ENCODE measurements around the gene RBP2. TPM values are rescaled to one million over a fixed set of nuclear protein-coding genes. Genes with fewer than 3 reads are reported as not detected.
A peak's percentile ranks its signal among the peaks of the same experiment; 100 is the strongest.
"Not testable (repeated sequence)": the region's sequence is repeated elsewhere in the genome, so short reads cannot be mapped to it uniquely, and the experiment has no call there.

The RBP2 gene
- polyA plus RNA-seq, 10 donors, result 0.30 to 0.53 (median 0.38) TPM; not detected in 6

GRCh38 chr3:139443186-139443585, 33.1 kb downstream of the RBP2 start:
- no peak for DNase-seq

GRCh38 chr3:139441656-139442055, 34.7 kb downstream of the RBP2 start:
- DNase-seq, result no peak

DNA sequence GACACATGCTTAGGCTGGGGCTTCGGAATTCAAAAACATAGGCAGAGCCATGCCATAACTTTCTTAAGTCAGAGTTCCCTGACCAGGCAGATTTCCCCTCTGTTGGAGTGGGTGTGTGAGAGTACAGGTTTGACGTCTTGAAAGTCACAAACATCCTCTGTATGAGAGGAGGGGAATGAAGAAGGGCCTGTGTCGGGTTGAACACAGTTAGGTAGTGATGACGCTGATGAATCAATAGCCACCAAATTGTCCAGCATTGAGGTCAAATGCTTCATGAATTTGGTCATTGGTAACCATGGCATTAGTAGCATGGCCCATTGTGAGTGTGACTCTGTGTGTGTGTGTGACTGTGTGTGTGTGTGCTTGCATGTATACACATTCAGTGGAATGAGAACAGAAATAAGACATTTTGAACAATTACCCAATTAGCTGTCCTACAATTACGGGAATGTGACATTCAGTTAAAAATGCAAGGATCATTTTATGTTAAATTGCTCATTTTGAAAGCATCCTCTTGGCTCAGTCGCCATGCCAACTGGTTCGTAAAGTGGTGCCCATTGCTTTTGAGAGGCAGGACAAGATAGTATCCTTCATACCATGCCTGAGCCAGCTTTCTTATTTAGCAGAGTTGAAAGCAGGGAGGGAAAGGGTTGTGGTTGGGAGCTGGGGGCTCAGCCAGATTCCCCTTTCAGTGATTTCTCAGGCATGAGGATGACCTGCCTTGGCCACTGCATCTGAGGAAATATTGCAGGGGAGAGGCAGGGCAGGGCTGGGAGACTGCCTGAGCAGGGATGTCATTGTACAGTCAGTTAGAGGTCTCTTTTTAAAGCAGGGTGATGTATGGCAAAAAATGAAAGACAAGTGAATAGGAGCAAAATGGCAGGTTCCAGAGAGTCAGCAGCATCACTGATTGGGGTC, 35.4 kb downstream of the RBP2 start:
- no peak for DNase-seq

DNA sequence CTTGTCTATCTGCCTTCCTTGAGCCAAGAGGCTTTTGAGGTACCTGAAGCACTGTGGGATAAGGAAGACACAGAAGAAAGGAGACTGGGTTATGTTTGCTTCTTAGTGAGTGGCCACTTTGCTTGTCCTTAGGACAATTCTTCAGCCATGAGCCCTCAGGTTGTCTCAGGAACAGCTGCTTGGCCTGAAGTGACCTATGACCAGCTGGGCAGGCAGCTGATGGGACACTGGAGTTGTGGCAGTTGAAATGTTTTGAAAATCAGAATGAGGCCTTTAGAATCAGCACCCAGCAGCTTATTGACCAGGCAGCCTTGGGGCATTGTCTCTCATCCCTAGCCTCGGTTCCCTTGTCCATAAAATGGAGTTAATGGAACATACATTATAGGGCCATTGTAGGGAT, 37.0 kb downstream of the RBP2 start:
- no peak for DNase-seq

DNA sequence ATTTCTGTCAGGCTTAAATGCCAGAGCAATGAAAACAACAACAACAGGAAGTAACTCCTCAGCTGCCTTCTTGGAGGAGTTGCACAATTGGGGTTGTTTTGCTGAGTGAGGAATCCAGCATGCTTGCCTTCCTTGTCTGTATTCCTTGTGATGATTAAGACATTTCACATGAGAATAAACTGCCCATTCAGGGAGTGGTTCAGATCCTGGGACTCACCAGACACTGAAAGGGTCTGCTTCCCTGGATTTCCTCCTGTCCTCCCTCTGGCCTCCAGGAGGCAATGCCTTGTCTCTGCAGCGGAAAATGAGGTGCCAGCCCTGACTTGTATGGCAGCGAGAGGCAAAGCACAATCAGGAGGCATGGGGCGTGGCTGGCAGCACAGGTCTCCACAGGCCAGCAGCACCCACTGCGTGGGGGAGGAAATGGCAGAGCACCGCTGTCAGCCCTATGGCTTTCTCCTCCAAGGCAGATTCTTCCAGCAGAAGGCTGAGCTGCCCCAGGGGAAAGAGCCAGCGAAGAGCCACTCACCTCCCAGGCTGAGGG, 41.5 kb downstream of the RBP2 start:
- peak in 1 of 3 donors; percentile 13 for DNase-seq

DNA sequence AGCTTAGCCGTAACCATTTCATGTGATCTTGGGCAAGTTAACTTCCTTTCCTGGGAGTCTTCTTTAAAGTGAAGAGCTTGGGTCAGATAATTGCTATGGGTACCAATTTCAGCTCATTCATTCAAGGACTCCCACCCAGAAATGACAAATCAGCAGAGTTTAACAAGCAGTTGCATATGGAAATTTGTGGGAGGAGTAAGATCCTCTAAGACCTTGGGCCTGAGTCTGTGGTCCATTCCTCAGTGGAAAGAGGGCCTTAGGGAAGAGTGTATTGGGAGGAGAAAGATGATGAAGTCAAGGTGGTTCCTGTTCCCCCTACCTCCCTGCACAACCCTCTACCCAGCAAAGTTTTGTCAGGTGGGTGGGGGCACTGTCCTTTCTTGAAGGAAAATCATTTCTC, 42.1 kb downstream of the RBP2 start:
- no peak for DNase-seq

DNA sequence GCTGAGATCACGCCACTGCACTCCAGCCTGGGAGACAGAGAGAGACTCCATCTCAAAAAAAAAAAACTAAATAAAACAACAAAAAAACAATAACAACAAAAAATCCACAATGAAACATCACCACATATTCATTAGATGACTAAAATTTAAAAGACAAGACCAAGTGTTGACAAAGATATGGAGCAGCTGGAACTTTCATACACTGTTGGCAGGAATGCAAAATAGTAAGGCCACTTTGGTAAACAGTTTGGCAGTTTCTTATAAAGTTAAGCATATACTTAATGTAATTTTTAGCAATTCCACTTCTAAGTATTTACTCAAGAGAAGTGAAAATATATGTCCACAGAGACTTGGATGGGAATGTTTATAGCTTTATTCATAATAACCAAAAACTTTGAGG, 43.2 kb downstream of the RBP2 start:
- no peak for DNase-seq

- DNase-seq, result peak in 1 of 3 donors; percentile 26
These were observed 45.8 kb downstream of the RBP2 start for GRCh38 chr3:139430493-139430892.

GRCh38 chr3:139427283-139428060, 48.8 kb downstream of the RBP2 start:
- DNase-seq, result peak; percentile 70 to 82 (median 72)

- no peak for DNase-seq
These were observed 50.4 kb downstream of the RBP2 start for GRCh38 chr3:139425745-139426400.

DNA sequence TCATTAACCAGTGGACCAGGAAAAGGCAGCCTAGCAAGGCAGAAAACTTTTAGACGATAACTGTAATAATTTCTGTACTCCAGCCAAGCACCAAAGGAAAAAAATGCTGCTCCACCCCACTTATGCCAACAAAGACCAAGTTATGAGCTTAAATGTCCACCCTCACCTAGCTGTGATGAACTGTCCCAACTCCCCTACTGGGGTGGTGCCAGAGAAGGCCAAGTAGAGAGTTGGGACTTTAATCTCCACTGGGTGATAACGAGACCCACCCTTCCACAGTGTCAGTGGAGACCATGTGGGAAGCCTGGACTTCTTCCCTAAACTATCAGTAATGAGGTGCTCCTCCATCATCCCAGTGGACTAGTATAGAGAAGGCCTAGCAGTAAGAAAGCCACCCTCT, 53.1 kb downstream of the RBP2 start:
- no peak for DNase-seq

- DNase-seq, result no peak
These were observed 54.9 kb downstream of the RBP2 start for GRCh38 chr3:139421460-139421859.

GRCh38 chr3:139421040-139421439, 55.3 kb downstream of the RBP2 start:
- DNase-seq, result no peak

GRCh38 chr3:139418144-139418543, 58.2 kb downstream of the RBP2 start:
- DNase-seq, result no peak

DNA sequence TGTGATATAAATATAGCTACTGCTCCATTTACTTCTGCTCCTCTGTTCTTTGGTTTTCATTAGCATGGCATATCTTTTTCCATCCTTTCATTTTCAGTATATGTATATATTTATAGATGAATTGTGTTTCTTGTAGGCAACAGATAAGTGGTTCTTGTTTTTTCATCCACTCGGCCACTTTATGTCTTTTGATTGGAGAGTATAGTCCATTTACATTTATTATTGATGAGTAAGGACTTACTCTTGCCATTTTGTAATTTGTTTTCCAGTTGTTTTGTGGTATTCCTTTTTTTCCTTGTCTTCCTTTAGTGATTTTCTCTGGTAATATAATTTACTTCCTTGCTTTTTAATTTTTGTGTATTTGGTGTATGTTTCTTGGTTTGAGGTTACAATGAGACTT, 60.0 kb downstream of the RBP2 start:
- no peak for DNase-seq

DNA sequence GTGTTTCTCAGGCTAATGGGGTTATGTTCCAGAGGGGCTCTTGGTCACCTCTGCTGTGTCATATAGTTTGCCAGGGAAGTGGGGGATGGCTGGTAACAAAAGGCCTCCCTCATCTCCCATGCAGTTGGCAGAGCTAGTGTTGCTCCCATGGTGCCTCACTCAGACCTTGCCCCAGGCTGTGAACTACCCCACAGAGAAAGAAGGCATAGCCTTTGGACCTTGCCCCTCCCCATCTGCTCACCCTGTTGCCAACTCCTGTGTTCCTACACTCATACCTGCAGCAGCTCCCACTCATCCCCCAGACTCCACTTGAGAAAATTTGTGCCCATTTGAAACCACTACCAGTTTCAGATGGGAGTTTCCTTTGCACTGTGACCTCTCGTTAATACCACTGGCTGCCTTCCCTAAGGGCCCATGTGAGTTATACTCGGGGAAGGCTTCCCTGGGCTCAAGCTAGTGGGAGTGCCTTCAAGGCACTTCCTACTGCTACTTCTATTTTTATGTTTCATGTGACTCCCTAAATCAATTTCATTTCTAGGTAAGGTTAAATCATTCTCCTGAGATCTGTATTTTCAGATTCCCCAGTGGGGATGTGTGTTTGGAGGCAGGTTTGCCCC, 61.6 kb downstream of the RBP2 start:
- no peak for DNase-seq

GRCh38 chr3:139412891-139413290, 63.4 kb downstream of the RBP2 start:
- DNase-seq, result not testable (repeated sequence)

Data from muscle of back (tissue), 11 donors.